PFSK-1 (cell line): ENCODE data around the gene HLA-DMB.

Experiments
- POLR2AphosphoS5 ChIP-seq: IDR thresholded peaks from 2 replicates; pipeline ENCODE4 v1.6.1; 2012; ENCODE audit warnings: low read depth, mild to moderate bottlenecking, control low read depth, low read length, moderate library complexity
- SIN3A ChIP-seq: IDR thresholded peaks from 2 replicates; pipeline ENCODE4 v1.6.1; 2012; ENCODE audit warnings: mild to moderate bottlenecking, low read length, moderate library complexity, borderline replicate concordance; ENCODE audit not compliant: insufficient read depth
- TAF1 ChIP-seq: IDR thresholded peaks from 2 replicates; pipeline ENCODE4 v1.6.1; 2012; ENCODE audit warnings: low read length, control low read depth, borderline replicate concordance; ENCODE audit not compliant: insufficient read depth

- TF ChIP-seq POLR2AphosphoS5, result no peak
- TF ChIP-seq SIN3A, result no peak
- no peak for TF ChIP-seq TAF1
Measured at GRCh38 chr6:32936239-32937152, 4.3 kb downstream of the HLA-DMB start.
